HG03175 (cell line): ENCODE results near the gene FOXK2.

Experiments
- ATAC-seq: cut with Tn5 transposase; IDR thresholded peaks from one replicate; pipeline ENCODE4 v1.9.1; 2021; ENCODE audit warnings: mild to moderate bottlenecking, moderate library complexity; ENCODE audit not compliant: unreplicated experiment

FOXK2 gene

GRCh38 chr17:82630212-82630611, 110.7 kb downstream of the FOXK2 start:
- ATAC-seq, result no peak

DNA sequence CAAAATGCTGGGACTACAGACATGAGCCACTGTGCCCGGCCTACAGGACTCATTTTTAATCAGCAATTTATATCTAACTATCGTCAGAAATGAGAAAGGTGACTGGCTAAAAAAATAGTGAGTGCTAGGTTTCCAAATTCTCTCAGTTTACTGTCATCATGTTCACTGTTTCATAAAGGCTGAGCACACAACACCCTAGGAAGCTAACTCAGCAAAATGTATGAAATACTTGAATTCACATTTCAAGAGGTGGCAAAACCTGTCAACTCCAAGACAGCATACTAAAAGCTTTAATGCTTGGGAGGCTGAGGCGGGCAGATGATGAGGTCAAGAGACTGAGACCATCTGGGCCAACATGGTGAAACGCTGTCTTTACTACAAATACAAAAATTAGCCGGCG, 112.0 kb downstream of the FOXK2 start:
- ATAC-seq, result no peak

GRCh38 chr17:82632451-82632850, 112.9 kb downstream of the FOXK2 start:
- no peak for ATAC-seq

- ATAC-seq, result no peak
Measured at GRCh38 chr17:82633343-82633742, 113.8 kb downstream of the FOXK2 start.

DNA sequence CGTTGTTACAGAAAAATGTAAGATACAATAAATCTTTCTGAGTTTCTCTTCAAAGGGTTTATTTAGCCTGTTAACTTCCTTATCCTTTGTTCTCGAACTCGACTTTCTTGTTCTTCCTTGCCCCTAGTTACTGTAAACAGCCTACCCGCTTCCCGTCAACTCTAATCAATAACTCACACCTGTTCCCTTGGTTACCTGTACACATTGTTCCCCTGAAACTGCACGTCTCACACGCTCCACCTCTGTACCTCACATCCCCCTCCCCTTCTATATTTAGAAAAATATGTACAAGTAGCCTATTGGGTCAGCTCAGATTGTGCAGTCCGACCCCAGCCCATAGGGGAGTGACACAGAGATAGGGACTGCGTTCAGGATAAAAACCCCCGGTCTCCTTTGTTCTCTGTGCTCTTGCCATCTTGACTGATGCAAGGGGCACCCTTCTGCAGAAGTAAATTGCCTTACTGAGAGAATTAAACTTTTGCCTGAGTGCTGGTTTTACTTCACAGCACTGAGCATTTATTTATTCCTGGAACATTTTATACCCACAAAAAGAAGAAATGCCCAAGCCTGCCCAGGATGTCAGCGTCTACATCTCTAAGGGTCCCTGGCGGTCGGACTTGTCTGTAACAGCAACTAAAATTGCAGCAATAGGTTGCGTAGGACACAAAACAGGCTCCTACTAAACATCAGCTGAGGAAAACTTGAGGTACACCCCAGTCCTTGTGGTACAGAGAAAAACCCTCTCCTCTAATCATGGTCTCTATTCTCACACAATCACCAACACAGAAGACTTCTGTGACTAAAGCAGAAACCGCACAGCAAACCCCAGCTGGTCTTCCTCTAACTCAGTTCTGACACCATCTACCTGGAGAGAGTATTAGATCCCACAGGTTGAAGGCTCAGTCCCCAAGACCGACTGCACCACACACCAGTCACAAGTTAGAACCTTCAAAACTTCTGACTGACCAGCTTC, 117.4 kb downstream of the FOXK2 start:
- ATAC-seq, result no peak

- ATAC-seq, result no peak
Measured at GRCh38 chr17:82638183-82638773, 118.7 kb downstream of the FOXK2 start.

GRCh38 chr17:82639628-82640027, 120.1 kb downstream of the FOXK2 start:
- ATAC-seq, result no peak

- ATAC-seq, result no peak
Measured at GRCh38 chr17:82640036-82640435, 120.5 kb downstream of the FOXK2 start.

GRCh38 chr17:82642022-82642421, 122.5 kb downstream of the FOXK2 start:
- ATAC-seq, result no peak

DNA sequence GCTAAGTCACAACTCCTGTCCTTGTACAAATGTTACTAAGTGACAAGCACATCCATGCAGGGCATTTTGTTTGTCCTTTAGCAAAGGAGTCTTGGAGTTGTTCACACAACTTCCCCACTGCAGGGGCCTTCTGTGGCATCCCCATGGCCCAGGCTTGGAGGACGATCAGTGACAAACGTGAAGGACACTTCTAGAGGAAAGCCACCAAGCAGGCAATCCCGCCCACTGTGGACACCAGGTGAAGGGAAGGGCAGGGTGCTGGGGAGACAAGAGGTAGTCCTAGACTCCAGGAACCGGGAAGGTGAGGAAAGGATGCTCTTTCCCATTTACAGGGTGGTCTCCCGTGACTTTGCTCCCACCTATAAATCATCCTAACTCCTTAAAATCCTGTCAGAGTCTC, 124.6 kb downstream of the FOXK2 start:
- ATAC-seq, result no peak

DNA sequence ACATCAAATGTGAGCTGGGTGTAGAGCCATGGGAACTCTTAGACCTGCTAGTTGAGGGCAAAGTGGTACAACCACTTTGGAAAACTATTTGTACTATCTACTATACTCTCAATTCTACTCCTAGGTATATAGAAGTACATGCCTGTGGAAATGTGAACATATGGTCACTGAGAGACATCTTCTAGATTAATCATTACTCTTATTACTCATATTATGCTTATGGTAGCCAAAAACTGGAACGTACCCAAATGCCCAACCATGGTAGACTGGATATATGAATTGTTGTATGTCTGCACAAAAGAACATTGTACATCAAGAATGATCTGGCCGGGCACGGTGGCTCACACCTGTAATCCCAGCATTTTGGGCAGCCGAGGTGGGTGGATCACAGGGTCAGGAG, 126.0 kb downstream of the FOXK2 start:
- ATAC-seq, result no peak

GRCh38 chr17:82647593-82648164, 128.1 kb downstream of the FOXK2 start:
- peak; percentile 27 for ATAC-seq

DNA sequence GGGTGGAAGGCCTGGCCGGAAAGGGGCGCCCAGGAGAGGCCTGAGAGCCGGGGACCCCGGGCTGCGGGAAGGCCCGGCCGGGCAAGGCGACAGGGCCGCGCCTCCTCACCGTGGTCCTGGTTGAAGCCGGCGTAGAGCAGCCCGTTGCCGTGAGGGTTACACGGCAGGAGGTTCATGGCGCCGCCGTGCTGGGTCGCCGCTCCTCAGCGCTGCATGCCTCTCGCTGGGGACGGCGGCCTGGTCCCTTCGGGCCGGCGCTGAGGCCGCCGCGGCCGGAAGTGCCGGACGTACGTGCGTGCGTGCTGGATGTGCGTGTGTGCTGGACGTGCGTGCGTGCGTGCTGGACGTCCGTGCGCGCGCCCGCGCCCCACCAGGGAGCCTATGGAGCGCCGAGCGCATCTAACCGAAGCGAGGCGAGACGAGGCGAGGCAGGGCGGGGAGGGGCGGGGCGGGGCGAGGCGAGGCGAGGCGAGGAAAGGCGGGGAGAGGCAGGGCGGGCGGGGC, 128.7 kb downstream of the FOXK2 start, which contains the start of gene WDR45B:
Gene WDR45B, minus strand, starts transcription at position 280 of the 504 bp plus-strand sequence. Its CDS starts 104 bp downstream, at position 176.
- peak; percentile 92 for ATAC-seq

DNA sequence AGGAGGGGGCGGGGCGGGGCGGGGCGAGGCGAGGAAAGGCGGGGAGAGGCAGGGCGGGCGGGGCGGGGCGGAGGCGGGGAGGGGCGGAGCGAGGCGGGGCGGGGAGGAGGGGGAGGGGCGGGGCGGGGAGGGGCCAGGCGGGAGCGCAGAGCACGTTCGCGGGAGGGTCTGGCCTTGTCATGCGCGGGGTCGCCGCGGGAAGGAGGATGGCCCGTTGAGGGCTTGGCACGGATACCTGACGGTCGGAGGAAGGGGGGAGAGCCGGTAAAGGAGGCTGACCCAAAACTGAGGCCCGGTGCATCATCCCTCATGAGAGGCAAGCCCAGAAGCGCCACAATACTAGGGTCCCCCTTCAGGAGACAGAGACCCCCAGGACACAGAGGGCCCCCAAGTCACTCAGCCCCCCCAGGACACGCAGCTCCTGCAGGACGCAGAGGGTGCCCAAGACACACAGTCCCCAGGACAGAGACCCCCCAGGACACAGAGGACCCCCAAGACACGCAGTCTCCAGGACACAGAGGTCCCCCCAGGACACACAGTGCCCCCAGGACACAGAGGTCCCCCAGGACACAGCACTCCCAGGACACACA, 129.3 kb downstream of the FOXK2 start:
- ATAC-seq, result no peak

- ATAC-seq, result no peak
Measured at GRCh38 chr17:82649501-82650261, 130.1 kb downstream of the FOXK2 start.

DNA sequence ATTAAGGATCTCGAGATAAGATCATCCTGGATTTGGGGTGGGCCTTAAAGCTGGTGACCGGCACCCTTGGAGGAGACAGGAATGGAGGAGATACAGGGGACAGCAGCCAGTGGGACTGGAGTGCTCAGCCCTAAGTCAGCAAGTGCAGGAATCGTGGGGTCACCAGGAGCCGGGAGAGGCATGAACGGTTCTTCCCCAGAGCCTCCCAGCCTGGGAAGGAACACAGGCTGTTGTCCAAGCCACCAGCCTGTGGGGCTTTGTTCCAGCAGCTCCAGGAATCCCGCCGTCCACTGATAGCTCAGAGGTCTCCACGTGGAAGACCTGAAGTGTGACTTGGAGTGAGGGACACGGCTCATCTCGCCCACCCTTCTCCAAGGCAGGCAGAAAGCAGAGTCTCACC, 131.2 kb downstream of the FOXK2 start:
- ATAC-seq, result no peak

- no peak for ATAC-seq
Measured at GRCh38 chr17:82653651-82654528, 134.4 kb downstream of the FOXK2 start.
